Mesangial cell (primary cell): ENCODE measurements around the gene MUTYH. TPM values are rescaled to one million over a fixed set of nuclear protein-coding genes. Genes with fewer than 3 reads are reported as not detected.

Experiments used
- total RNA-seq: library from RNA; depleted of rRNA; stranded (reverse); fragments of >200 nt; gene quantifications from 2 replicates; pipeline ENCODE4 v1.2.3, GENCODE V29; 2015

MUTYH gene
- 16.0 and 18.7 TPM in 2 replicates for total RNA-seq

DNA sequence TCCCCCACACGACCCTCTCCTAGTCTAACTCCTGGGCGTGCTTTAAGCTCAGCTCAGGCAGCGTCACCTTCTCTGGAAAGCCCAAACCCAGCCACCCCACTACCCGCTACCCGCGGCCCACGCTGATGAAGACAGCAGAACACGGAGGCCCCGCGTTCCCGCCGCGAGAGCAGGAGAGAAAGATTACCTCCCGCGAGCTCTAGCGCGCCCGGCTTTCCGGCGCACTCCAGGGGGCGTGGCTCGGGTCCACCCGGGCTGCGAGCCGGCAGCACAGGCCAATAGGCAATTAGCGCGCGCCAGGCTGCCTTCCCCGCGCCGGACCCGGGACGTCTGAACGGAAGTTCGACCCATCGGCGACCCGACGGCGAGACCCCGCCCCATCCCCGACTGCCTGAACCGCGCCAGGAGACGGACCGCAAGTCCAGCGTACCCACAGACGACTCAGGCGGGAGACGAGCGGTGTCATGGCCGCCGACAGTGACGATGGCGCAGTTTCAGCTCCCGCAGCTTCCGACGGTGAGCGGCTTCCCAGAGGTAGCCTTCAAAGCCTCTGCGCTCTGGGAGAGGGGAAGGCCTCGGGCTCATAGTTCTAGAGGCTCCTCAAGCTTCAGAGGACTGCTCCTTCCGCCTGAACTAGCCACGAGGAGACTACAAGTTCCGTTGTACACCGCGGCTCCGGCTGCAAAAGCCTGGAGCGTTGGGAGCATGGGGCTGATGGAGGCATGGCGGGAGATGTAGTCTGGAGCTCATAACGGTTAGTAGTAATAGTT lies at the start of gene MUTYH, which contains the start of gene TOE1:
TSS of gene MUTYH (minus strand) at position 652 of the 770 bp plus-strand sequence. CDS start 5,935 bp downstream, outside the sequence.
TSS of gene TOE1 (plus strand) at position 382 of the 770 bp plus-strand sequence. CDS start at position 465, 83 bp downstream.

DNA sequence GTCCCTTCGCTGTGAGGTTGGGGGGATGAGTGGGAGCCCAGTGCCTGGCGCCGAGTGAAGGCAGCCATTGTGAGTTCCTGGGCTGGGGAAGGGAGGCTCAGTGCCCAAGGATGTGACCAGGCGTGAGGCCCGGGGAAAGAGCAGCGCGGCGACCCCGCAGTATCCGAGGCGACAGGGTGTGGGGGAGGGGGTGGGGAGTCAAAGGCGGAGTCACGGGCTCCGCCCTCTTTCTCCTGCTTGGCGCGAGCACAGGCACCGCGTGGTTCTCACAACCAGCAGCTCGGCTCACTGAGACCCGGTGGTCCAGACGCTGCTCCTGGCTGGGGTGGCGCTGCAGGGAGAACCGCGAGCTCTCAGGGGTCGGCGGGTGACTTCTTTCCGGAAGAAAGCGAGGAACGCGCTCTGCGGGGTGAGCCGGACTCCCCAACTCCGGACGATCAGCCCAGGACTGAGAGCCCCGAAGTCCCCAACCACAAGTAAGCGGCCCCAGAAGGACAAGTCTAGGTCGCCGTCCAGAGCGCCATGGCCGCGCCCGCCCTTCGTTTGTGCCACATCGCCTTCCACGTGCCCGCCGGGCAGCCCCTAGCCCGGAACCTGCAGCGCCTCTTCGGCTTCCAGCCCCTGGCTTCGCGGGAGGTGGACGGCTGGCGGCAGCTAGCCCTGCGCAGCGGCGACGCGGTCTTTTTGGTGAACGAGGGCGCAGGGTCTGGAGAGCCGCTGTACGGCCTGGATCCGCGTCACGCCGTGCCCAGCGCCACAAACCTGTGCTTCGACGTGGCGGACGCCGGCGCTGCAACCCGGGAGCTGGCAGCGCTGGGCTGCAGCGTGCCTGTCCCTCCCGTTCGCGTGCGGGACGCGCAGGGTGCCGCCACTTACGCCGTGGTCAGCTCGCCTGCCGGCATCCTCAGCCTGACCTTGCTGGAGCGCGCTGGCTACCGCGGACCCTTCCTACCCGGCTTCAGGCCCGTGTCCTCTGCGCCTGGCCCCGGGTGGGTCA lies 13.3 kb downstream of the MUTYH start, which contains the start of gene HPDL:
TSS of gene HPDL (plus strand) at position 269 of the 997 bp plus-strand sequence. CDS start at position 523, 254 bp downstream.

Other genes with a start within 250 kb of the MUTYH start
- 0.16 and 0.63 TPM in 2 replicates for gene ZSWIM5, start 133.8 kb downstream of the MUTYH start, total RNA-seq
- gene HPDL, start 13.5 kb downstream of the MUTYH start, total RNA-seq = 3.0 and 8.3 TPM in 2 replicates
- 6.3 and 20.4 TPM in 2 replicates for gene TOE1, start 270 bp downstream of the MUTYH start, total RNA-seq
- 1.6 and 2.5 TPM in 2 replicates for gene TESK2, start 150.7 kb upstream of the MUTYH start, total RNA-seq
- 0.51 and 2.4 TPM in 2 replicates for gene CCDC163, start 159.6 kb upstream of the MUTYH start, total RNA-seq
- gene MMACHC, start 159.9 kb upstream of the MUTYH start, total RNA-seq = 4.2 and 6.0 TPM in 2 replicates
- 305 and 578 TPM in 2 replicates for gene PRDX1, start 181.4 kb upstream of the MUTYH start, total RNA-seq
- 108 and 123 TPM in 2 replicates for gene AKR1A1, start 210.4 kb upstream of the MUTYH start, total RNA-seq
- 21.4 and 74.0 TPM in 2 replicates for gene NASP, start 243.6 kb upstream of the MUTYH start, total RNA-seq